ENCODE measurements around the gene NME1.

The NME1 gene

GRCh38 chr17:51184124-51184523 lies 30.8 kb downstream of the NME1 start:
- in situ Hi-C loops (cut with MboI; ENCODE audit: low pct_unique_long_range_greater_than_20kb, low sequenced_read_pairs) = no loop called here
- no peak for DNase-seq

- in situ Hi-C loops (cut with MboI; ENCODE audit: low pct_unique_long_range_greater_than_20kb, low sequenced_read_pairs) = no loop called here
- no peak for DNase-seq
Observed at GRCh38 chr17:51185763-51186332, 32.5 kb downstream of the NME1 start.

- no peak for DNase-seq
- in situ Hi-C loops (cut with MboI; ENCODE audit: low pct_unique_long_range_greater_than_20kb, low sequenced_read_pairs) = no loop called here
Observed at GRCh38 chr17:51188271-51188833, 35.0 kb downstream of the NME1 start.

- in situ Hi-C loops (cut with MboI; ENCODE audit: low pct_unique_long_range_greater_than_20kb, low sequenced_read_pairs) = no loop called here
- DNase-seq = no peak
Observed at GRCh38 chr17:51189162-51189561, 35.8 kb downstream of the NME1 start.

- in situ Hi-C loops (cut with MboI; ENCODE audit: low pct_unique_long_range_greater_than_20kb, low sequenced_read_pairs) = no loop called here
- no peak for DNase-seq
Observed at GRCh38 chr17:51189628-51190027, 36.3 kb downstream of the NME1 start.

- in situ Hi-C loops (cut with MboI; ENCODE audit: low pct_unique_long_range_greater_than_20kb, low sequenced_read_pairs) = no loop called here
- DNase-seq = no peak
Observed at GRCh38 chr17:51191895-51192294, 38.5 kb downstream of the NME1 start.

- DNase-seq = no peak
- in situ Hi-C loops (cut with MboI; ENCODE audit: low pct_unique_long_range_greater_than_20kb, low sequenced_read_pairs) = no loop called here
Observed at GRCh38 chr17:51197754-51198153, 44.4 kb downstream of the NME1 start.

GRCh38 chr17:51200295-51200694 lies 46.9 kb downstream of the NME1 start:
- no peak for DNase-seq
- in situ Hi-C loops (cut with MboI; ENCODE audit: low pct_unique_long_range_greater_than_20kb, low sequenced_read_pairs) = no loop called here

GRCh38 chr17:51200846-51201245 lies 47.5 kb downstream of the NME1 start:
- DNase-seq = no peak
- in situ Hi-C loops (cut with MboI; ENCODE audit: low pct_unique_long_range_greater_than_20kb, low sequenced_read_pairs) = no loop called here

GRCh38 chr17:51203838-51204237 lies 50.5 kb downstream of the NME1 start:
- DNase-seq = no peak
- in situ Hi-C loops (cut with MboI; ENCODE audit: low pct_unique_long_range_greater_than_20kb, low sequenced_read_pairs) = no loop called here

All from KBM-7 (cell line).